Activated B cell treated with CpG ODN at 0.5 μM for 24 hours (primary cell): ENCODE results near the gene SLC25A15. TPM values are rescaled to one million over a fixed set of nuclear protein-coding genes. Genes with fewer than 3 reads are reported as not detected.

Source experiments
- ATAC-seq: fragments of 200-7000 bp; cut with Tn5 transposase; one replicate; pipeline ENCODE4 v1.10.0; 2021; ENCODE audit warnings: low read depth, mild to moderate bottlenecking, moderate library complexity
- CTCF ChIA-PET: fragments of 350-600 bp; sonication (Branson Sonifier 250); formaldehyde crosslinking; loops from one replicate; lab custom pipeline; 2021; ENCODE audit warnings: antibody characterized with exemption; lab: Charles Lee
- POLR2A ChIA-PET: fragments of 350-600 bp; sonication (Branson Sonifier 250); formaldehyde crosslinking; loops from one replicate; lab custom pipeline; 2021; ENCODE audit warnings: antibody characterized with exemption; lab: Charles Lee
- DNase-seq: peaks from one replicate; pipeline ENCODE4 v3.0.0; 2022
- H3K27ac Mint-ChIP-seq: one replicate; pipeline ENCODE4 v1.8.0; 2020; ENCODE audit warnings: mixed read lengths
- H3K27me3 Mint-ChIP-seq: one replicate; pipeline ENCODE4 v1.8.0; 2021; ENCODE audit warnings: mixed read lengths
- H3K36me3 Mint-ChIP-seq: one replicate; pipeline ENCODE4 v1.8.0; 2021; ENCODE audit warnings: low read depth, mixed read lengths
- H3K4me1 Mint-ChIP-seq: one replicate; pipeline ENCODE4 v1.8.0; 2021; ENCODE audit warnings: mixed read lengths
- H3K4me3 Mint-ChIP-seq: one replicate; pipeline ENCODE4 v1.8.0; 2020; ENCODE audit warnings: mild to moderate bottlenecking, mixed read lengths
- H3K9me3 Mint-ChIP-seq: one replicate; pipeline ENCODE4 v1.8.0; 2020; ENCODE audit warnings: mixed read lengths
- intact Hi-C: fragments of 100-400 bp; cut with micrococcal nuclease; formaldehyde crosslinking; loops from one replicate; pipeline ENCODE4 v1.15.1; 2024
- total RNA-seq: library from RNA; stranded (reverse); gene quantifications from 2 replicates; pipeline ENCODE4 v1.2.3, GENCODE V29; 2022
- TF ChIP-seq, protein P1 (sequence below): fragments of 200-600 bp; IDR thresholded peaks from one replicate; pipeline ENCODE4 v1.8.0; 2022; ENCODE audit warnings: antibody characterized with exemption, mild to moderate bottlenecking

Gene SLC25A15
- total RNA-seq, 1 donor from 2014 or later, result 4.9 TPM

DNA sequence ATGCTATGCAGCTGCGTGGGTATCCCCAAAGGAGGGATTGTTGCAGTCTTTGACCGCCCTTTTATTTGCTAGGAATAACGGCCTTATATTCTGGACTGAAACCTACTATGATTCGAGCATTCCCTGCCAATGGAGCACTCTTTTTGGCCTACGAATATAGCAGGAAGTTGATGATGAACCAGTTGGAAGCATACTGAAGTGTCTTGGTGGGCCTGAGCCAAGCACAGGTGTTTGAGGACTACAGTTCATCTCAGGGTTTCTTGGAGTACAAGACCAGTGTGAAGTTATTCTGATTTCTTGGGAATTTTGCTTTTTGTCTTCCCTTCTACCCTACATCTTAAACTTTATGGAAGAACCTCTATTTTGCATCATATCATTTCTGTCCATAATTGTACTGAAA, 20.1 kb downstream of the SLC25A15 start:
- Mint-ChIP-seq H3K27ac (no peak overlapping the region), H3K36me3 (peaks cover 46% of the 10 kb centered on the region), H3K4me1 (peaks cover 14% of the 10 kb centered on the region), H3K4me3 (no peak overlapping the region), H3K27me3 (no peaks in the 10 kb centered on the region), H3K9me3 (no peaks in the 10 kb centered on the region)
- TF ChIP-seq, protein P1, sequence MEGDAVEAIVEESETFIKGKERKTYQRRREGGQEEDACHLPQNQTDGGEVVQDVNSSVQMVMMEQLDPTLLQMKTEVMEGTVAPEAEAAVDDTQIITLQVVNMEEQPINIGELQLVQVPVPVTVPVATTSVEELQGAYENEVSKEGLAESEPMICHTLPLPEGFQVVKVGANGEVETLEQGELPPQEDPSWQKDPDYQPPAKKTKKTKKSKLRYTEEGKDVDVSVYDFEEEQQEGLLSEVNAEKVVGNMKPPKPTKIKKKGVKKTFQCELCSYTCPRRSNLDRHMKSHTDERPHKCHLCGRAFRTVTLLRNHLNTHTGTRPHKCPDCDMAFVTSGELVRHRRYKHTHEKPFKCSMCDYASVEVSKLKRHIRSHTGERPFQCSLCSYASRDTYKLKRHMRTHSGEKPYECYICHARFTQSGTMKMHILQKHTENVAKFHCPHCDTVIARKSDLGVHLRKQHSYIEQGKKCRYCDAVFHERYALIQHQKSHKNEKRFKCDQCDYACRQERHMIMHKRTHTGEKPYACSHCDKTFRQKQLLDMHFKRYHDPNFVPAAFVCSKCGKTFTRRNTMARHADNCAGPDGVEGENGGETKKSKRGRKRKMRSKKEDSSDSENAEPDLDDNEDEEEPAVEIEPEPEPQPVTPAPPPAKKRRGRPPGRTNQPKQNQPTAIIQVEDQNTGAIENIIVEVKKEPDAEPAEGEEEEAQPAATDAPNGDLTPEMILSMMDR, result no peak
- POLR2A ChIA-PET, result no interaction called here
- CTCF ChIA-PET, result no interaction called here
- ATAC-seq, result no peak
- no peak for DNase-seq
- intact Hi-C loops, result no loop called here

DNA sequence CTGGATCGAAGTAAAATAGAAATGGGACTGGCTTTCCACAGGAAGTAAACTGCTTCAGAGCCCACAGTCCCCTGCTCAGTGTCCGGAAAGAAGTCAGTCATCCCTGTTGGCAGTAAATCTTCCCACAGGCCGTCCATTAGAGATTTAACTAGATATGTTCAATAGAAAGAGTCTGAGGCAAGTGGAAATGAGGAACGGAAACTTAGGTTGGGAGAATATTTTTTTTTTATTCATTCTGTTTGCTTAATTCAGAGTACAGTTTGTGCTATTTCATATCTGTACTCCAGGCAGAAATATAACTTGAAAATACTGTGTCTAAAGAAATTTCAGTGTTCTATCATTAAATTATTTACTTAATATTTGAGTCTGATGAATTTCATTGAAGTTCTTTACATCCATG, 22.7 kb downstream of the SLC25A15 start:
- Mint-ChIP-seq H3K36me3 (peaks cover 43% of the 10 kb centered on the region), H3K4me3 (no peak overlapping the region), H3K27ac (no peak overlapping the region), H3K9me3 (peaks cover 9% of the 10 kb centered on the region), H3K4me1 (peaks cover 14% of the 10 kb centered on the region), H3K27me3 (no peaks in the 10 kb centered on the region)
- TF ChIP-seq, protein P1, result no peak
- intact Hi-C loops, result no loop called here
- ATAC-seq (no peak), DNase-seq (no peak)
- ChIA-PET CTCF (interaction anchor here (1.5 kb wide), 1 partner anchor 35 kb away, joined by 6 read pairs; no protein-coding TSS in a partner anchor), POLR2A (interaction anchor here (2.1 kb wide), 1 partner anchor 34 kb away, joined by 4 read pairs; no protein-coding TSS in a partner anchor)

DNA sequence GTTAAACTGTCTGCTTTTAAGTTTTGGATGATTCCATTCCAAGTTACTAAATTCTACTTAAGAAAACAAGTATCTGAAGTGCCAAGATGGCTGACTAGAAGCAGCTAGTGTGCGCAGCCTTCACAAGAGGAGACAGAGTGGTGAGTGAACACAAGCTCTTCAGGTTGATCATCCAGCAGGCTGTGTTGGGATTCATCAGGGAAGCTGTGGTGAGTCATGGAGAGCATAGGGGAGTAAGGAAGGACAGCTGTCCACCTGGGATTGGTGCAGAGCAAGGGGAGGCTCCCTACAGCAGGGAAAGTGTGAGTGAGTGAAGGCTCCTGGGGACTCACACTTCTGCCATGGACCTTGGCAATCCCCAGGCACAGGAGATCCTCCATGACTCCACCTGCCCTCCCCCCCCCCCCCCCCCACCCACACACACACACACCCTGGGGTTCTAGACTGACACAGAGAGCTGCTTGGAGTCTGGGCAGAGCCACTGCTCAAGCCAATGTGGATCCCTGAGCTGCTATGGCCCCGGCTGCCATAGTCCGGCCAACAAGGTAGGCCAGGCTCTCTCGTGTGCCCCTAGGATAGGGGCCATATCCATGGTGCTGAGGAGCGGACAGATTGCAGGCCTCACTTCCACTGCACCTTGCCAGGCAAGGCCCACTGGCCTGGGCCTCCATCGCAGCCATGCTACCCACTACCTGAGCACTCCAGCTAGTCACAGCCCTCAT, 23.5 kb downstream of the SLC25A15 start:
- TF ChIP-seq, protein P1, result no peak
- intact Hi-C loops, result no loop called here
- peaks cover 38% of the 10 kb centered on the region for H3K36me3 Mint-ChIP-seq
- no peak overlapping the region for H3K4me3 Mint-ChIP-seq
- no peaks in the 10 kb centered on the region for H3K27me3 Mint-ChIP-seq
- DNase-seq (no peak), ATAC-seq (no peak)
- peaks cover 14% of the 10 kb centered on the region for H3K4me1 Mint-ChIP-seq
- no peak overlapping the region for H3K27ac Mint-ChIP-seq
- ChIA-PET CTCF (interaction anchor here (1.1 to 1.2 kb wide), 2 partner anchors 8 to 33 kb away, joined by 3 to 4 read pairs; no protein-coding TSS in a partner anchor), POLR2A (interaction anchor here (2.1 kb wide), 1 partner anchor 35 kb away, joined by 4 read pairs; no protein-coding TSS in a partner anchor)
- peaks cover 9% of the 10 kb centered on the region for H3K9me3 Mint-ChIP-seq

DNA sequence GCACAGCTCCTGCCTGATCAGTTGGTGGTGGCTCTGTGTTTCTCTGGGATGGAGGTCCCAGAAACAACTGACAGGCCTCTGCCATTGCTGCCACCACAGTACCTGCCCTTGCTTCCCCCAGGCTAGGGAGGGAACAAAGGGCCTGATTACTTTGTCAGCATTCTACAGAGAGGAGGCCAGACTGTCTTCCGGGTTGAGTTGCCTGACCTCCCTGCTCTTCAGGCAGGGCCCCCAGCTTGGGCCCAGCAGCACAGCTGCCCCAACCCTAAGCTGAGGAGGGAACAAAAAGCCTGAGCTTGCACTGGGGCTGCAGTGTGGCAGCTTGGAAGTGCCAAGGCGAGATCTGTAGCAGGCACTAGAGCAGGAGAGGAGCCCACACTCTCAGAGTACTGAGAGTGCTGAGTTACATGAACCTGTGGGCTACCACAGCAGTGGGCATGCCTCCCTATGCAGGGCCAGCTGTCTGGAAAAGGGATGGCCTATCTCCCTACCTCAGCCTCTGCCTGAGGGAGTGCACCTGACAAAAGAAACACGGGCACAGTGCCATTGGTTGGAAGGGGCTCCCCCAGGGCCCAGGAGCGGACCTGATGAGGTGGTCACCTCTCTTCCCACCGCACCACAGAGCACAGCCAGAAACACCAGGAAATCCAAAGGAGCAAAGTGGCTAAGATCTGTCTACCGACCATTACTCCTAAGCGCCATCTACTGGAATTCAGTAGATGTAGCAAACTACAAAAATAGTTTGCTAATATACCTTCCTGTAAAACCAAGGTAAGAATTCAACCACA, 24.4 kb downstream of the SLC25A15 start:
- H3K27ac Mint-ChIP-seq, result no peak overlapping the region
- POLR2A ChIA-PET, result interaction anchor here (0.7 to 2.1 kb wide), 3 partner anchors 25 to 108 kb away, joined by 3 to 4 read pairs (median 4); partner anchors contain the start of gene SLC25A15
- intact Hi-C loops, result loop anchor here (1.0 kb wide), 1 partner anchor 37 kb away; no protein-coding TSS in a partner anchor

More for the DNA sequence above, 24.4 kb downstream of the SLC25A15 start:
- TF ChIP-seq, protein P1, result no peak
- Mint-ChIP-seq H3K9me3 (peaks cover 9% of the 10 kb centered on the region), H3K4me3 (no peak overlapping the region), H3K36me3 (peaks cover 32% of the 10 kb centered on the region), H3K4me1 (peaks cover 19% of the 10 kb centered on the region), H3K27me3 (no peaks in the 10 kb centered on the region)
- CTCF ChIA-PET, result interaction anchor here (1.1 to 1.5 kb wide), 5 partner anchors 9 to 1131 kb away, joined by 3 to 6 read pairs (median 4); no protein-coding TSS in a partner anchor
- ATAC-seq (no peak), DNase-seq (no peak)
